A549 treated with AZD9567 at 1 μM for 4 hours (cell line): ENCODE measurements around the gene FLNC. TPM values are rescaled to one million over a fixed set of nuclear protein-coding genes. Genes with fewer than 3 reads are reported as not detected.

Experiments
- total RNA-seq: library from RNA; stranded (reverse); fragments of 200-300 nt; extraction: Qiagen RNA extraction; gene quantifications from 5 replicates; pipeline ENCODE4 v1.2.3, GENCODE V29; 2022; ENCODE audit not compliant: insufficient read depth

The FLNC gene, protein sequence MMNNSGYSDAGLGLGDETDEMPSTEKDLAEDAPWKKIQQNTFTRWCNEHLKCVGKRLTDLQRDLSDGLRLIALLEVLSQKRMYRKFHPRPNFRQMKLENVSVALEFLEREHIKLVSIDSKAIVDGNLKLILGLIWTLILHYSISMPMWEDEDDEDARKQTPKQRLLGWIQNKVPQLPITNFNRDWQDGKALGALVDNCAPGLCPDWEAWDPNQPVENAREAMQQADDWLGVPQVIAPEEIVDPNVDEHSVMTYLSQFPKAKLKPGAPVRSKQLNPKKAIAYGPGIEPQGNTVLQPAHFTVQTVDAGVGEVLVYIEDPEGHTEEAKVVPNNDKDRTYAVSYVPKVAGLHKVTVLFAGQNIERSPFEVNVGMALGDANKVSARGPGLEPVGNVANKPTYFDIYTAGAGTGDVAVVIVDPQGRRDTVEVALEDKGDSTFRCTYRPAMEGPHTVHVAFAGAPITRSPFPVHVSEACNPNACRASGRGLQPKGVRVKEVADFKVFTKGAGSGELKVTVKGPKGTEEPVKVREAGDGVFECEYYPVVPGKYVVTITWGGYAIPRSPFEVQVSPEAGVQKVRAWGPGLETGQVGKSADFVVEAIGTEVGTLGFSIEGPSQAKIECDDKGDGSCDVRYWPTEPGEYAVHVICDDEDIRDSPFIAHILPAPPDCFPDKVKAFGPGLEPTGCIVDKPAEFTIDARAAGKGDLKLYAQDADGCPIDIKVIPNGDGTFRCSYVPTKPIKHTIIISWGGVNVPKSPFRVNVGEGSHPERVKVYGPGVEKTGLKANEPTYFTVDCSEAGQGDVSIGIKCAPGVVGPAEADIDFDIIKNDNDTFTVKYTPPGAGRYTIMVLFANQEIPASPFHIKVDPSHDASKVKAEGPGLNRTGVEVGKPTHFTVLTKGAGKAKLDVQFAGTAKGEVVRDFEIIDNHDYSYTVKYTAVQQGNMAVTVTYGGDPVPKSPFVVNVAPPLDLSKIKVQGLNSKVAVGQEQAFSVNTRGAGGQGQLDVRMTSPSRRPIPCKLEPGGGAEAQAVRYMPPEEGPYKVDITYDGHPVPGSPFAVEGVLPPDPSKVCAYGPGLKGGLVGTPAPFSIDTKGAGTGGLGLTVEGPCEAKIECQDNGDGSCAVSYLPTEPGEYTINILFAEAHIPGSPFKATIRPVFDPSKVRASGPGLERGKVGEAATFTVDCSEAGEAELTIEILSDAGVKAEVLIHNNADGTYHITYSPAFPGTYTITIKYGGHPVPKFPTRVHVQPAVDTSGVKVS (N-terminal part only)
- total RNA-seq = 2.8 to 5.4 TPM (median 3.3 TPM) in 5 replicates

DNA sequence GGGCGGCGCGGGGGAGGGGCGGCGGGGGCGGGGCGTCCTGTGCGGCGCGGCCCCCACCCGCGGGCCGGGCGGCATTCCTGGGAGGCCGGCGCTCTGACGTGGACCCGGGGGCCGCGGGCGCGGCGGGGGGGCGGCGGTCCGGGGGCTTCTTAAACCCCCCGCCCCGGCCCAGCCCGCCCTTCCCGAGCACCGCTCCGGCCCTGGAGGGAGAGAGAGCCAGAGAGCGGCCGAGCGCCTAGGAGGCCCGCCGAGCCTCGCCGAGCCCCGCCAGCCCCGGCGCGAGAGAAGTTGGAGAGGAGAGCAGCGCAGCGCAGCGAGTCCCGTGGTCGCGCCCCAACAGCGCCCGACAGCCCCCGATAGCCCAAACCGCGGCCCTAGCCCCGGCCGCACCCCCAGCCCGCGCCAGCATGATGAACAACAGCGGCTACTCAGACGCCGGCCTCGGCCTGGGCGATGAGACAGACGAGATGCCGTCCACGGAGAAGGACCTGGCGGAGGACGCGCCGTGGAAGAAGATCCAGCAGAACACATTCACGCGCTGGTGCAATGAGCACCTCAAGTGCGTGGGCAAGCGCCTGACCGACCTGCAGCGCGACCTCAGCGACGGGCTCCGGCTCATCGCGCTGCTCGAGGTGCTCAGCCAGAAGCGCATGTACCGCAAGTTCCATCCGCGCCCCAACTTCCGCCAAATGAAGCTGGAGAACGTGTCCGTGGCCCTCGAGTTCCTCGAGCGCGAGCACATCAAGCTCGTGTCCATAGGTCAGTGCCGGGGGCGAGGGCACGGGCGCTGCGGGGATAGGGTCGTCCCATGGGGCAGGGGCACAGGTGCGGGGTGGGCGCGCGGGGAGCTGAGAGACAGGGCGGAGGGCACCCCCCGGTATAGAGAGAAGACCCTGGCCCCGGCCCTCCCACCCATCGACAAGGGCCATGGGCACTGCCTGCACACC lies at the start of gene FLNC:
FLNC (plus strand) TSS at position 176 of the 947 bp plus-strand sequence; CDS start at position 408, 232 bp downstream.

DNA sequence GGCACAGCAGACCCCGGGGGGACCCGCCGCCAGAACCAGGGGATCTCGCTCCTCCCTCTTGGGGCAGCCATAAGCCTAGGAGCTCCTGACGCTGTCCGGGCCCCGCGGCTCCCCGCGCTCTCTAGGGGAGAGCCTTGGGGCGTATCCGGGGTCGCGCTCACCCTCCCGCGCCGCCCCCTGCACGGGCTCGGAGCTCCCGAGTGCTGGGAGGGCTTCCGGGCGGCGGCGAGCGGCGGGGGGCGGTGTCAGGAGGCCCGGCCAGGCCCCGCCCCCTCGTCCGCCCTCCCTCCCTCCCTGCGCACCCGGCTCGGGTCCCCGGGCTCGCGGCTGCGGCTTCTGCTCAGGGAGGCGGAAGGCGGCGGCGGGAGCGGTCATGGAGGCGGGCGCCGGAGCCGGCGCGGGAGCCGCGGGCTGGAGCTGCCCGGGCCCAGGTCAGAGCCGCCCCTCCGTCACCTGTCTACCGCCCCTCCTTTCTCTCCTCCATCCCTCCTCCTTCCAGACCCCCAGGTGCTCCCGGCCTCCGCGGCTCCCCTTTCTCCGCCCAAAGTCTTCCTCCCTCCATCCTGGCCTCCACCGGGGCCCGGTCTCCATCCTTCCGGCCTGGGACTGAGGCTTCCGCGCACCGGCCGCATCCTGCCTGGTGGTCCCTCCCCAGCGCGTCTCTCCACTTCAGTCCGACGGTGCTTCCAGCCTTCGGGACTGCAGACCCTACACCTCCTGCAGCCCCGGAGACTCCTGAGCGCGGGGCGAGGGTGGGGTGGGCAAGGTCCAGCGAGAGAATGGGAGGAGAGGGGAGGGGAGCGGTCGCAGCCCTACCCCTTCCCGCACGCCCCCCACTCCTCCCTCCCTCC lies 38.9 kb upstream of the FLNC start, which contains the start of gene CCDC136:
CCDC136 (plus strand) TSS at position 848 of the 851 bp plus-strand sequence. CDS start 444 bp downstream, outside the sequence.

DNA sequence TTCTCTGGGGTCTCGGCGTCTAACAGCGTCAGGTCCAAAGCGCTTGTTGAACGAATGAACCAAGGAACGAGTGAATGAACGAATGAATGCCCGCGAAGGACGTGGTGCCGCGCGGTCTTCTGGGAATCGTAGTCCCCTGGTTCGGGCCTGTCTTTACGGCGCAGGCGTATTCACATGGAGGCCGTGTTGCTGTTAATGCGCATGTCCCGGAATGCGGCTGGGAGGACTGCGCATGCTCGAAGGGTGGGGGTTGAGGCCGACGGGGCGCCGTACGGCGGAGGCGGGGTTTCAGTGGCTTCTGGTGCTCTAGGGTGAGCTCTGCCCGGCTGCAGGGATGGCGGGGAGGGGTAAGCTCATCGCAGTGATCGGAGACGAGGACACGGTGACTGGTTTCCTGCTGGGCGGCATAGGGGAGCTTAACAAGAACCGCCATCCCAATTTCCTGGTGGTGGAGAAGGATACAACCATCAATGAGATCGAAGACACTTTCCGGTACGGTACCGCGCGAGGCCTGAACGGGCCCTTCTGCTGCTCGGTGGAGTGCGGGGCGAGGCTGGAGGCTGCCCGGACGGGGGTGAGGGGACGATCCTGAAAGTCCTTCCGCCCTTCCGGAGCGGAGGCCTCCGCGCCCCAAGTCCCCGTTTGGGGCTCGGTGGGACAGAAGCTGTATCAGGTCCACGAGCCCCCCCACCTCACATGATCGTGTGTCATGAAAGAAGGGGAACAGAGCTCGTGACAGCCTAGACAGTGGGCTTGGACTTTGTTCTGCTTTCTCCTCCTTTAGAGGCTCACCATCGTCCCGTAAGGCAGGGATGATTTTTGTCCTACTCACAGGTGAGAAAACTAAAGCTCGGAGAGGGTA lies 32.6 kb downstream of the FLNC start, which contains the start of gene ATP6V1F:
ATP6V1F (plus strand) TSS at position 286 of the 862 bp plus-strand sequence; CDS start at position 335, 49 bp downstream.

Other genes starting within 250 kb of the FLNC start
- gene GARIN1A, start 158.1 kb upstream of the FLNC start, total RNA-seq = 0.65 to 0.85 TPM (median 0.67 TPM) in 4 of 5 replicates, not detected in the other
- 127 to 176 TPM (median 149 TPM) in 5 replicates for gene CALU, start 91.0 kb upstream of the FLNC start, total RNA-seq
- not detected in 5 replicates for gene OPN1SW, start 54.6 kb upstream of the FLNC start, total RNA-seq
- 1.8 to 2.3 TPM (median 2.1 TPM) in 4 of 5 replicates, not detected in the other for gene CCDC136, start 38.4 kb upstream of the FLNC start, total RNA-seq
- gene ATP6V1F, start 32.5 kb downstream of the FLNC start, total RNA-seq = 192 to 261 TPM (median 244 TPM) in 5 replicates
- gene KCP, start 80.3 kb downstream of the FLNC start, total RNA-seq = 0.11 to 0.17 TPM (median 0.14 TPM) in 4 of 5 replicates, not detected in the other
- gene IRF5, start 107.5 kb downstream of the FLNC start, total RNA-seq = 10.6 to 16.3 TPM (median 13.9 TPM) in 5 replicates
- 38.7 to 42.6 TPM (median 40.7 TPM) in 5 replicates for gene TNPO3, start 224.7 kb downstream of the FLNC start, total RNA-seq